Heart left ventricle (tissue), 16 donors: Measurements from ENCODE around the gene FAM163B. TPM values are rescaled to one million over a fixed set of nuclear protein-coding genes. Genes with fewer than 3 reads are reported as not detected.

Source experiments
- ATAC-seq, 4 donors: fragments of 200-7000 bp; cut with Tn5 transposase; one replicate each; pipeline ENCODE4 v1.9.1; 2020 to 2022; ENCODE audit warnings: moderate library complexity in 4 of 4, mild to moderate bottlenecking in 3 of 4, moderate number of reproducible peaks in 1 of 4
- DNase-seq, 5 donors: peaks; one replicate each; pipeline ENCODE4 v3.0.0-alpha.2; 2020
- H3K27ac ChIP-seq, 12 donors: fragments of 200-600 bp; sonication (generic) in 4 of 12; one replicate each; pipeline versions ENCODE4 v1.5.0 to v1.8.0; 2016 to 2022; ENCODE audit warnings: mild to moderate bottlenecking in 2 of 12
- H3K27me3 ChIP-seq, 9 donors: fragments of 200-600 bp; sonication (generic) in 2 of 9; one replicate each; pipeline versions ENCODE4 v1.5.1 to v1.8.0; 2016 to 2022; ENCODE audit warnings: mild to moderate bottlenecking in 3 of 9
- H3K36me3 ChIP-seq, 9 donors: fragments of 200-600 bp; sonication (generic) in 2 of 9; one replicate each; pipeline versions ENCODE4 v1.5.0 to v1.8.0; 2018 to 2022; ENCODE audit warnings: mild to moderate bottlenecking in 2 of 9
- H3K4me1 ChIP-seq, 12 donors: fragments of 200-600 bp; sonication (generic) in 4 of 12; one replicate each; pipeline versions ENCODE4 v1.5.0 to v1.8.0; 2016 to 2022; ENCODE audit warnings: mild to moderate bottlenecking in 3 of 12
- H3K4me3 ChIP-seq, 12 donors: fragments of 200-600 bp; sonication (generic) in 4 of 12; one replicate each; pipeline versions ENCODE4 v1.5.0 to v1.8.0; 2017 to 2022; ENCODE audit warnings: mild to moderate bottlenecking in 9 of 12, moderate library complexity in 4 of 12
- H3K9me3 ChIP-seq, 12 donors: fragments of 200-600 bp; sonication (generic) in 4 of 12; one replicate each; pipeline versions ENCODE4 v1.5.0 to v1.8.0; 2016 to 2022; ENCODE audit warnings: mild to moderate bottlenecking in 1 of 12
- POLR2A ChIP-seq, 2 donors: fragments of 450-650 bp; IDR thresholded peaks; one replicate each; pipeline ENCODE4 v1.6.1; 2017; ENCODE audit warnings: antibody characterized with exemption in 2 of 2, mild to moderate bottlenecking in 2 of 2, moderate library complexity in 2 of 2
- WGBS, 4 donors: extraction: QIAGEN DNeasy Blood & Tissue Kit in 2 of 4; methylation state at CpG; one replicate each; pipeline versions ENCODE4 v1.1.5 to v1.1.7; 2013 to 2018; 5-methylcytosine and 5-hydroxymethylcytosine counted together
- intact Hi-C, 10 donors: fragments of 100-400 bp; cut with DNase I; formaldehyde crosslinking; loops; one replicate each; pipeline versions ENCODE4 v1.11.1 to v1.14.2; 2022
- polyA plus RNA-seq, 2 donors: library from polyadenylated mRNA; stranded (reverse); fragments of 200-250 nt; gene quantifications; one replicate each; pipeline ENCODE4 v1.2.3, GENCODE V29; 2013
- total RNA-seq, 9 donors: library from RNA; depleted of rRNA in 2 of 9; stranded (reverse); fragments of >200 nt in 2 of 9; fragmentation: NEBNext Ultra II Directional in 3 of 9; extraction: Animal tissue kit (Norgen Biotek cat#: 25700) in 3 of 9; gene quantifications; one replicate each; pipeline versions ENCODE4 v1.1.0 to v1.2.4, GENCODE V29; 2016 to 2023
- TF ChIP-seq, protein P1 (sequence below), 12 donors: fragments of 200-600 bp; sonication (generic) in 4 of 12; IDR thresholded peaks; one replicate each; pipeline versions ENCODE4 v1.5.0 to v1.8.0; 2018 to 2022; ENCODE audit warnings: antibody characterized with exemption in 12 of 12, mild to moderate bottlenecking in 5 of 12
- donor health status: ischemic (EF 13 %, LVEDD 7.1; RV severe dilation, severe dysfunction).
- donor health status: healthy with polysubstance abuse.
- donor health status: DM: no; HTN: yes; CAD: no.
- donor health status: DM: no; HTN: no; CAD: no.
- donor health status: ischemic (EF 25% LVEDD 6.9; RV normal size, moderate dysfunction).
- donor health status: ischemic (EF 25% LVEDD 5.7; RV mildly dilated, moderate dysfunction).
- donor health status: healthy.
- donor health status: DM: yes; HTN: yes; CAD: no.
- donor health status: ischemic (EF 35%, LVEDD 5.7; RV mildly dilated, moderate dysfunction).
- donor health status: nonischemic (EF 11% LVEDD 7.7; RV severe dilation, severe dysfunction).
- donor health status: DM: yes; HTN: yes; CAD: no.
- donor health status: PGD.
- donor health status: ischemic (EF 29% LVEDD 5.4; RV normal size, mild dysfunction).
- donor health status: nonischemic (EF 23%, LVEDD 6.1; RV moderate dilation, normal function).

Gene FAM163B
- total and polyA plus RNA-seq, 11 donors: 0.08 TPM; not detected in 10

DNA sequence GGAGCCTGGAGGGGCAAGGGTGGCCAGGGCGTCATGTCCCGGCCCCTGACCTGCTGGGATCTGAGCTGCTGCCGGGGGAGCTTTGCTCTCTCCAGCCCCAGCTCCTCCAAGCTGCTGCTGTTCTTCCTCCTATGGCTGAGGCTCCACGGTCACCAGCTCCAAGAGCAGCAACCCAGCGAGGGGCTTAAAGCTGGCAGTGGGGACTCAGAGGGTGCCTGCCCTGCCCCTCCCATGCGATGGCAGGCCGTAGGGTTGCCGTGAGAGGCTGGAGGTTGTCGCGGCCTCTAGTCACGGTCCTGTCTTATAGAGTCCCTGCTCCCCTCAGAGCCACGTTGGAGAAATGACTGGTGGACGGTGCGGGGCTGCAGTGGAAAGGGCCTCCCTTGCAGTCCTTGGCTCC, 46.5 kb upstream of the FAM163B start:
- Histone ChIP-seq H3K4me3 (no peak overlapping the region), H3K27me3 (peaks cover 7 to 69% (median 20%) of the 10 kb centered on the region in 9 donors), H3K4me1 (peaks cover 0 to 17% (median 13%) of the 10 kb centered on the region in 12 donors), H3K36me3 (no peaks in the 10 kb centered on the region), H3K9me3 (no peaks in the 10 kb centered on the region), H3K27ac (no peak overlapping the region)
- DNase-seq (no peak), ATAC-seq (no peak)
- no peak for TF ChIP-seq POLR2A (IDR thresholded peaks at IDR 0.05)
- TF ChIP-seq, protein P1, sequence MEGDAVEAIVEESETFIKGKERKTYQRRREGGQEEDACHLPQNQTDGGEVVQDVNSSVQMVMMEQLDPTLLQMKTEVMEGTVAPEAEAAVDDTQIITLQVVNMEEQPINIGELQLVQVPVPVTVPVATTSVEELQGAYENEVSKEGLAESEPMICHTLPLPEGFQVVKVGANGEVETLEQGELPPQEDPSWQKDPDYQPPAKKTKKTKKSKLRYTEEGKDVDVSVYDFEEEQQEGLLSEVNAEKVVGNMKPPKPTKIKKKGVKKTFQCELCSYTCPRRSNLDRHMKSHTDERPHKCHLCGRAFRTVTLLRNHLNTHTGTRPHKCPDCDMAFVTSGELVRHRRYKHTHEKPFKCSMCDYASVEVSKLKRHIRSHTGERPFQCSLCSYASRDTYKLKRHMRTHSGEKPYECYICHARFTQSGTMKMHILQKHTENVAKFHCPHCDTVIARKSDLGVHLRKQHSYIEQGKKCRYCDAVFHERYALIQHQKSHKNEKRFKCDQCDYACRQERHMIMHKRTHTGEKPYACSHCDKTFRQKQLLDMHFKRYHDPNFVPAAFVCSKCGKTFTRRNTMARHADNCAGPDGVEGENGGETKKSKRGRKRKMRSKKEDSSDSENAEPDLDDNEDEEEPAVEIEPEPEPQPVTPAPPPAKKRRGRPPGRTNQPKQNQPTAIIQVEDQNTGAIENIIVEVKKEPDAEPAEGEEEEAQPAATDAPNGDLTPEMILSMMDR (IDR thresholded peaks at IDR 0.05): no peak
- intact Hi-C loops: loop anchor here in 1 of 10 donors (10.0 kb wide), 1 partner anchor 71 kb away; no protein-coding TSS in a partner anchor
- 59 to 71% (median 67%) methylated on average over 12 to 14 of the region's 14 CpGs for WGBS, 4 donors

DNA sequence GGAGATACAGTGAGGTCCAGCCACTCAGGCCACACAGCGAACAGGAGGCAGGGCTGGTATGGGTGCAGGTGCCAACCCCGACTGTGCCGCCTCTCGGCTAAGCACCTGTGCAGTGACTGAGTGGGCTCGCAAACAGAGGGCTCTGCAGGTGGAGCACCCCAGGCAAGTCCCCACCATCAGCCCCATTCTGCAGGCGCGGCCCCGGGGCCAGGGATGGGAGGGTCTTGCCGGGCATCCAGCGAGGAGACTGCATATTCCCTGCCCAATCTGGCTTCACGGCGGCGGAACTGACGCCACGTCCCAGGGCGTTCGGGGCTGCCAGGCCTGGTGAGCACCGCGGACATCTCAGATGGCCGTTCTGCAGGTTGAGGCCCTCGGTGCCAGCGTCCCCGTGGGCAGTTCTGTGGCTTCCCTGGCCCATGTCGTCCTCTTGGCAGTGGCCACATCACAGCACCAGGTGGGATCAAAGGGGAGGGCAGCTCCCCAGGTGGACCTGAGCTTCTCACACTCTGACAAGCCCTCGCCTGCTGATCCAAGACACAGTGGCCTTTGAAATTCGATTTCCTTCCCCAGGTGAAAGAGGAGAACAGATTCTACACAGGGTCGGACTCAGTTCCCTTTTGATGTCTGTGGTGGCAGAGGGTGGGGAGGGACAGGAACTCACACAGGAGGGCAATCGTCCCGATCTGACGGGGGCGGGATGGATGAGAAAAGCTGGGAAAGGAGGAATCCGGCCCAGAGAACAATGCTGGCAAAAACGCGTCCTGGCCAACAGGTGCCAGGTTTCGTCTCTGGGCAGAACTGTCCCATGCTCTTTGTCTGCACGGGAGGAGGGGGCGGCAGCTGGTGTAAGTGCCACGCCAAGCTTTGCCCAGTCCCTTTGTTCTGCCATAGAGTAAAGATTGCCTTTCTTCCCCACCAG, 45.8 kb upstream of the FAM163B start:
- Histone ChIP-seq H3K36me3 (no peaks in the 10 kb centered on the region), H3K4me3 (no peak overlapping the region), H3K9me3 (no peaks in the 10 kb centered on the region), H3K27ac (no peak overlapping the region), H3K27me3 (peaks cover 7 to 62% (median 16%) of the 10 kb centered on the region in 9 donors), H3K4me1 (peaks cover 0 to 17% (median 13%) of the 10 kb centered on the region in 12 donors)
- intact Hi-C loops: loop anchor here in 1 of 10 donors (10.0 kb wide), 1 partner anchor 70 kb away; no protein-coding TSS in a partner anchor
- 66 to 72% (median 68%) methylated on average over 24 to 38 of the region's 38 CpGs for WGBS, 4 donors
- ATAC-seq (no peak), DNase-seq (no peak)
- TF ChIP-seq, protein P1 (IDR thresholded peaks at IDR 0.05): no peak
- TF ChIP-seq POLR2A (IDR thresholded peaks at IDR 0.05): no peak

DNA sequence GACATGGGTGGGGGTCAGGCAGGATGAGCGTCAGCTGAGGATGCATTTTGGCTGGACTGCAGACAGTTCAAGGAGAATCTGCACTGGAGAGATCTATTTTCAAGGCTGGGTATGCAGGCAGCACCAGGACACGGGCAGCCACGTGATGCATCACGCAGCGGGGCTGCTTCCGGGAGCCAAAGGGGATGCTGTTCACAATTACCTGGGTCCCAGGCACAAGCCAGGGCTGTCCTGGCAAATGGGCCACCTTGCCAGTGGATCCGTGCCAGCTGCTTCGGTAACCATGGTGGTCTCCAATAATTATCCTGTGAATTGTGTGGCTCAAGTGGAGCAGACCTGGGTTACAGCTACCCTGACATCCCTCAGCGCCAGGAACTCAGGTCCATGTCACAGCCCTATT, 44.4 kb upstream of the FAM163B start:
- WGBS, 4 donors: 79 to 83% (median 83%) methylated on average over 9 of the region's 9 CpGs
- peaks cover 0 to 8% (median 5%) of the 10 kb centered on the region in 12 donors for H3K4me1 ChIP-seq
- no peak for DNase-seq

More for the DNA sequence above, 44.4 kb upstream of the FAM163B start:
- no peak for TF ChIP-seq POLR2A (IDR thresholded peaks at IDR 0.05)
- TF ChIP-seq, protein P1 (IDR thresholded peaks at IDR 0.05): no peak
- no peak overlapping the region for H3K27ac ChIP-seq
- H3K9me3 ChIP-seq: no peaks in the 10 kb centered on the region
- H3K36me3 ChIP-seq: no peaks in the 10 kb centered on the region
- H3K27me3 ChIP-seq: peaks cover 7 to 50% (median 16%) of the 10 kb centered on the region in 9 donors
- no peak overlapping the region for H3K4me3 ChIP-seq
- intact Hi-C loops: loop anchor here in 1 of 10 donors (10.0 kb wide), 1 partner anchor 69 kb away; no protein-coding TSS in a partner anchor
- ATAC-seq: no peak
